ENCODE measurements around the gene KMT2E.

DNA sequence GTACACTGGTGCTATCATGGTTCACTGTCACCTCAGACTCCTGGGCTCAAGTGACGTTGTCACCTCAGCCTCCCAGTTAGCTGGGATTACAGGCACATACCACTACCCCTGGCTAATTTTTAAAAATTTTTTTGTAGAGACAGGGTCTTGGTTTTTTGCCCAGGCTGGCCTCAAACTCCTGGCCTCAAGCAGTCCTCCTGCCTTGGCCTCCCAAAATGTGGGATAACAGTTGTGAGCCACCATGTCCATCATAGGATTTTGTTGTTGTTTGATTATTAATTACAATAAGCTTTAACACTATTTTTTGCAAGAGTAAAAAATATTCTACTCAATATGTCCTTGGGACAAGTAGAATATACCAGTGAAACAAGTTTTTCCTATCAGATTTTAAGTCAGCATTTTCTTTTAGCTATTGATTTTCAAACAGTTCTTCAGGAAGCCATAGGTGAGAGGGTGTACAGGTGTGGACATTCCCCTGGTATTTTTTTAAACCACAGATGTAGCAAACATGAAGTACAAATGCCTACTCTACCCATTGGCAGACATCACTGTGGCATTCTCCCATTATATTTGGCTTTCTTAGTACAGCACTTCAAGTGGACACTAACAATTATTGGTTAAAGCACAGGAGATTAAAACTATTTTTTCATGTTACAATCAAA, 18.7 kb downstream of the KMT2E start:
- TF ChIP-seq CTCF (IDR thresholded peaks at IDR 0.05; ENCODE audit: borderline replicate concordance, extremely low read depth, low read length, poor library complexity, severe bottlenecking), result no peak
- no peak for TF ChIP-seq EZH2 (IDR thresholded peaks at IDR 0.05; ENCODE audit: borderline replicate concordance, low read depth, low read length, severe bottlenecking)
